H9 (cell line): ENCODE data around the gene SPDYE6. TPM values are rescaled to one million over a fixed set of nuclear protein-coding genes. Genes with fewer than 3 reads are reported as not detected.
"Not testable (repeated sequence)": the region's sequence is repeated elsewhere in the genome, so short reads cannot be mapped to it uniquely, and the experiment has no call there.

Source experiments
- DNase-seq: peaks from one replicate; pipeline ENCODE4 v3.0.0-alpha.2; 2017
- H2AFZ ChIP-seq: one replicate; pipeline ENCODE4 v1.6.1; 2013; ENCODE audit warnings: mild to moderate bottlenecking, low read length, control low read depth, moderate library complexity
- H2AK5ac ChIP-seq: 2 replicates; pipeline ENCODE4 v1.6.1; 2013; ENCODE audit warnings: low read length, control low read depth, mixed read lengths; ENCODE audit not compliant: insufficient read length
- H2BK120ac ChIP-seq: one replicate; pipeline ENCODE4 v1.6.1; 2013; ENCODE audit warnings: low read depth, mild to moderate bottlenecking, low read length, control low read depth, inconsistent platforms; ENCODE audit not compliant: poor library complexity, severe bottlenecking
- H2BK12ac ChIP-seq: 2 replicates; pipeline ENCODE4 v1.6.1; 2013; ENCODE audit warnings: low read length, control low read depth, mixed read lengths, low read depth; ENCODE audit not compliant: insufficient read length
- H2BK15ac ChIP-seq: 2 replicates; pipeline ENCODE4 v1.6.1; 2013; ENCODE audit warnings: low read depth, low read length, control low read depth
- H2BK20ac ChIP-seq: one replicate; pipeline ENCODE4 v1.6.1; 2013; ENCODE audit warnings: low read depth, mild to moderate bottlenecking, low read length, control low read depth, inconsistent platforms; ENCODE audit not compliant: poor library complexity, severe bottlenecking
- H2BK5ac ChIP-seq: 2 replicates; pipeline ENCODE4 v1.6.1; 2013; ENCODE audit warnings: low read length, control low read depth, mixed read lengths; ENCODE audit not compliant: insufficient read length
- H3K14ac ChIP-seq: 2 replicates; pipeline ENCODE4 v1.6.1; 2013; ENCODE audit warnings: low read length, control low read depth; ENCODE audit not compliant: insufficient read depth
- H3K18ac ChIP-seq: 2 replicates; pipeline ENCODE4 v1.6.1; 2013; ENCODE audit warnings: low read depth, mild to moderate bottlenecking, mixed read lengths, low read length, control low read depth; ENCODE audit not compliant: insufficient read length
- H3K23ac ChIP-seq: 2 replicates; pipeline ENCODE4 v1.6.1; 2013; ENCODE audit warnings: low read length, control low read depth, mixed read lengths, low read depth; ENCODE audit not compliant: insufficient read length
- H3K23me2 ChIP-seq: 2 replicates; pipeline ENCODE4 v1.6.1; 2013; ENCODE audit warnings: low read depth, mild to moderate bottlenecking, mixed read lengths, low read length, control low read depth; ENCODE audit not compliant: insufficient read length, poor library complexity, severe bottlenecking
- H3K27ac ChIP-seq: 2 replicates; pipeline ENCODE4 v1.5.1; 2013; ENCODE audit warnings: low read length, control low read depth, mixed read lengths, low read depth; ENCODE audit not compliant: insufficient read length
- H3K27me3 ChIP-seq: 2 replicates; pipeline ENCODE4 v1.6.1; 2013; ENCODE audit warnings: low read length, control low read depth, inconsistent platforms; ENCODE audit not compliant: insufficient read depth
- H3K4ac ChIP-seq: 2 replicates; pipeline ENCODE4 v1.6.1; 2013; ENCODE audit warnings: low read depth, mild to moderate bottlenecking, control low read depth, inconsistent platforms, low read length, moderate library complexity
- H3K4me1 ChIP-seq: 2 replicates; pipeline ENCODE4 v1.6.1; 2013; ENCODE audit warnings: low read length, control low read depth, inconsistent platforms; ENCODE audit not compliant: insufficient read depth
- H3K4me2 ChIP-seq: 2 replicates; pipeline ENCODE4 v1.6.1; 2013; ENCODE audit warnings: low read length, control low read depth, mixed read lengths; ENCODE audit not compliant: insufficient read length, insufficient read depth
- H3K56ac ChIP-seq: 2 replicates; pipeline ENCODE4 v1.6.1; 2013; ENCODE audit warnings: low read depth, mild to moderate bottlenecking, mixed read lengths, low read length, control low read depth; ENCODE audit not compliant: insufficient read length
- H3K79me1 ChIP-seq: 2 replicates; pipeline ENCODE4 v1.6.1; 2013; ENCODE audit warnings: low read depth, mild to moderate bottlenecking, moderate library complexity, low read length, control low read depth, inconsistent platforms; ENCODE audit not compliant: insufficient read depth, poor library complexity, severe bottlenecking
- H3K79me2 ChIP-seq: 2 replicates; pipeline ENCODE4 v1.6.1; 2013; ENCODE audit warnings: low read length, control low read depth, inconsistent platforms; ENCODE audit not compliant: insufficient read depth
- H3K9ac ChIP-seq: 2 replicates; pipeline ENCODE4 v1.6.1; 2013; ENCODE audit warnings: low read length, control low read depth, mixed read lengths; ENCODE audit not compliant: insufficient read length; ENCODE audit errors: extremely low read depth
- H3K9me3 ChIP-seq: one replicate; pipeline ENCODE4 v1.6.1; 2013; ENCODE audit warnings: low read depth, low read length, inconsistent platforms; ENCODE audit not compliant: control insufficient read depth
- H3T11ph ChIP-seq: one replicate; pipeline ENCODE4 v1.6.1; 2013; ENCODE audit warnings: mild to moderate bottlenecking, low read length, control low read depth, inconsistent platforms
- H4K20me1 ChIP-seq: one replicate; pipeline ENCODE4 v1.6.1; 2013; ENCODE audit not compliant: control insufficient read depth, insufficient read length, insufficient read depth
- H4K5ac ChIP-seq: 2 replicates; pipeline ENCODE4 v1.6.1; 2013; ENCODE audit warnings: low read depth, mild to moderate bottlenecking, mixed read lengths, low read length, control low read depth; ENCODE audit not compliant: insufficient read length
- H4K8ac ChIP-seq: replicated peaks from 2 replicates; pipeline ENCODE4 v1.6.1; 2013; ENCODE audit warnings: low read length, control low read depth, mixed read lengths, low read depth; ENCODE audit not compliant: insufficient read length
- H4K91ac ChIP-seq: 2 replicates; pipeline ENCODE4 v1.6.1; 2013; ENCODE audit warnings: low read depth, mild to moderate bottlenecking, moderate library complexity, mixed read lengths, low read length, control low read depth; ENCODE audit not compliant: insufficient read length
- H3K27ac Mint-ChIP-seq, 3 experiments: 2 replicates in 2 of 3; 3 replicates in 1 of 3; pipeline ENCODE4 v1.8.0; 2020 to 2021; ENCODE audit warnings: mixed read lengths in 3 of 3, mild to moderate bottlenecking in 1 of 3, moderate library complexity in 1 of 3
- H3K27me3 Mint-ChIP-seq: 2 replicates; pipeline ENCODE4 v1.8.0; 2021; ENCODE audit warnings: low read depth, mild to moderate bottlenecking, moderate library complexity, mixed read lengths
- H3K36me3 Mint-ChIP-seq, 3 experiments: 2 replicates in 2 of 3; 3 replicates in 1 of 3; pipeline ENCODE4 v1.8.0; 2020 to 2021; ENCODE audit warnings: low read depth in 3 of 3, mixed read lengths in 3 of 3; ENCODE audit not compliant: insufficient read depth in 1 of 3
- H3K4me1 Mint-ChIP-seq, 2 experiments: 2 replicates each; pipeline ENCODE4 v1.8.0; 2020; ENCODE audit warnings: mixed read lengths in 2 of 2
- H3K4me3 Mint-ChIP-seq, 2 experiments: 2 replicates in 1 of 2; 3 replicates in 1 of 2; pipeline ENCODE4 v1.8.0; 2020 to 2021; ENCODE audit warnings: mild to moderate bottlenecking in 2 of 2, mixed read lengths in 2 of 2, moderate library complexity in 1 of 2
- H3K9me3 Mint-ChIP-seq, 2 experiments: 2 replicates in 1 of 2; 3 replicates in 1 of 2; pipeline ENCODE4 v1.8.0; 2020; ENCODE audit warnings: mild to moderate bottlenecking in 2 of 2, mixed read lengths in 2 of 2, moderate library complexity in 1 of 2
- WGBS: extraction: QIAGEN DNeasy Blood & Tissue Kit; methylation state at CpG from one replicate; pipeline ENCODE4 v1.1.7; 2013; ENCODE audit warnings: missing lambda C conversion rate, low lambda C conversion rate, mixed read lengths; ENCODE audit not compliant: insufficient read length; ENCODE audit errors: extremely low coverage; 5-methylcytosine and 5-hydroxymethylcytosine counted together
- total RNA-seq: library from RNA; stranded (reverse); gene quantifications from 2 replicates; pipeline ENCODE4 v1.2.1, GENCODE V29; 2021

The SPDYE6 gene
- total RNA-seq, 1 experiment from 2014 or later, result not detected

DNA sequence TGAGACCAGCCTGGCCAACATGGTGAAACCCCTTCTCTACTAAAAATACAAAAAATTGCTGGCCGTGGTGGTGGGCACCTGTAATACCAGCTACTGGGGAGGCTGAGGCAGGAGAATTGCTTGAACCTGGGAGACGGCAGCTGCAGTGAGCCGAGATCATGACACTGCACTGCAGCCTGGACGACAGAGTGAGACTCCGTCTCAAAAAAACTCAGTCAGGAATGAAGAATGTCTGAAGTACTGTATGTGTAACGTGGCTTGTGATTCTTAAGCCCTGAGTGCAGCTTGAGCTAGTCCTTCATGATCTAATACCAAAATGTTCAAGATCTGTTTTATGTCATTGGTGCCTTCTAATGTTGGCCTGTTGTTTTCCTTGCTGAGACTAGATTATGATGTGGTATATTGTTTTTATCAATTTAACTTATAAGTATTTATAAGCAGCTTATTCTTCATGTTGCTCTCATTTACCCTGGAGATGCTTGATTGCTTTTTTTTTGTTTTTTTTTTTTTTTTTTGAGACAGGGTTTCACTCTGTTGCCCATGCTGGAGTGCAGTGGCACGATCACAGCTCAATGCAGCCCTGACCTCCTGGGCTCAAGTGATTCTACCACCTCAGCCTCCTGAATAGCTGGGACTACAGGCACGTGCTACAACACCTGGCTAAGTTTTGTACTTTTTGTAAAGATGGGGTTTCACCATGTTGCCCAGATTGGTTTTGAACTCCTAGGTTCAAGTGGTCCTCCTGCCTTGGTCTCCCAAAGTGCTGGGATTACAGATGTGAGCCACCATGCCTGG, 25.4 kb downstream of the SPDYE6 start:
- not testable (repeated sequence) for H3K9me3 Mint-ChIP-seq, H3K23me2 ChIP-seq, H3K4me1 ChIP-seq, H3K4me3 Mint-ChIP-seq, H4K5ac ChIP-seq, H3T11ph ChIP-seq, H3K9ac ChIP-seq, H2BK120ac ChIP-seq, H3K18ac ChIP-seq, H4K8ac ChIP-seq, H3K56ac ChIP-seq, H2BK20ac ChIP-seq, H3K9me3 ChIP-seq, H3K27ac ChIP-seq, H3K4me2 ChIP-seq, H4K20me1 ChIP-seq, H3K79me1 ChIP-seq, H3K79me2 ChIP-seq, H2BK15ac ChIP-seq, H3K36me3 Mint-ChIP-seq, H3K23ac ChIP-seq, H2AK5ac ChIP-seq, H3K27me3 ChIP-seq, H2BK12ac ChIP-seq, DNase-seq, H3K4ac ChIP-seq, H3K14ac ChIP-seq, H4K91ac ChIP-seq, H2AFZ ChIP-seq, H2BK5ac ChIP-seq
- H3K4me1 Mint-ChIP-seq, result peaks cover 28 to 34% of the 10 kb centered on the region in 2 experiments
- peaks cover 17% of the 10 kb centered on the region for H3K27me3 Mint-ChIP-seq
- no CpG with 5 or more reads among the region's 8 CpGs for WGBS
- 0 out of 7 replicates have a peak overlapping the region, but pooled peaks of 1 of the 3 experiments have one; percentile 23 for H3K27ac Mint-ChIP-seq

GRCh38 chr7:102329366-102329765, 26.9 kb downstream of the SPDYE6 start:
- not testable (repeated sequence) for H3K14ac ChIP-seq, H4K8ac ChIP-seq, H3K4ac ChIP-seq, H3K27me3 ChIP-seq, H3K56ac ChIP-seq, H2AK5ac ChIP-seq, H3K23ac ChIP-seq, H3K27ac ChIP-seq, H2BK5ac ChIP-seq, H3K79me2 ChIP-seq, H3K9me3 Mint-ChIP-seq, H4K20me1 ChIP-seq, DNase-seq, H3K9ac ChIP-seq, H3K18ac ChIP-seq, H3K4me2 ChIP-seq, H3K27ac Mint-ChIP-seq, H3K4me3 Mint-ChIP-seq, H2BK20ac ChIP-seq, H4K5ac ChIP-seq, H3K9me3 ChIP-seq, H2BK15ac ChIP-seq, H3K79me1 ChIP-seq, H3K4me1 ChIP-seq, H4K91ac ChIP-seq, H2BK120ac ChIP-seq, H3K36me3 Mint-ChIP-seq, H2AFZ ChIP-seq, H3K23me2 ChIP-seq, H2BK12ac ChIP-seq, H3T11ph ChIP-seq
- peaks cover 28 to 34% of the 10 kb centered on the region in 2 experiments for H3K4me1 Mint-ChIP-seq
- peaks cover 17% of the 10 kb centered on the region for H3K27me3 Mint-ChIP-seq
- whole genome bisulfite sequencing, result no CpG with 5 or more reads among the region's 9 CpGs
